IMR-90 (cell line): ENCODE data around the gene DCUN1D3. TPM values are rescaled to one million over a fixed set of nuclear protein-coding genes. Genes with fewer than 3 reads are reported as not detected.

Experiments
- ATAC-seq: fragments of 200-7000 bp; cut with Tn5 transposase; 2 replicates; pipeline ENCODE4 v1.9.1; 2020; ENCODE audit warnings: low read depth, mild to moderate bottlenecking, moderate library complexity
- BruUV-seq: library from RNA; stranded (reverse); fragments of 400-500 nt; replicated peaks from 2 replicates; lab custom pipeline; 2021; lab: Mats Ljungman, UMichigan
- CTCF ChIA-PET: fragments of 300-600 bp; formaldehyde crosslinking; extraction: SDS; loops from one replicate; lab custom pipeline; 2021; ENCODE audit warnings: antibody characterized with exemption; lab: Yijun Ruan, JAX
- POLR2A ChIA-PET: fragments of 300-600 bp; sonication (Branson Sonifier 250); formaldehyde crosslinking; loops from one replicate; lab custom pipeline; 2022; ENCODE audit warnings: antibody characterized with exemption; ENCODE audit not compliant: unreplicated experiment; lab: Charles Lee
- DNase-seq: peaks from one replicate; pipeline ENCODE4 v3.0.0; 2013
- H2AFZ ChIP-seq: replicated peaks from 2 replicates; pipeline ENCODE3; 2013; ENCODE audit warnings: low read length, mild to moderate bottlenecking; ENCODE audit not compliant: poor library complexity
- H2AK5ac ChIP-seq: 2 replicates; pipeline ENCODE4 v1.6.1; 2013; ENCODE audit warnings: low read depth, low read length, inconsistent platforms
- H2AK9ac ChIP-seq: replicated peaks from 2 replicates; pipeline ENCODE3; 2013; ENCODE audit warnings: mild to moderate bottlenecking, low read depth, low read length, moderate library complexity; ENCODE audit not compliant: poor library complexity
- H2BK120ac ChIP-seq: 2 replicates; pipeline ENCODE4 v1.6.1; 2013; ENCODE audit warnings: low read depth, low read length, inconsistent platforms
- H2BK15ac ChIP-seq: 3 replicates; pipeline ENCODE4 v1.6.1; 2013; ENCODE audit warnings: low read depth, low read length, inconsistent platforms
- H2BK20ac ChIP-seq: 2 replicates; pipeline ENCODE4 v1.6.1; 2013; ENCODE audit warnings: low read depth, mild to moderate bottlenecking, inconsistent platforms, low read length, moderate library complexity
- H2BK5ac ChIP-seq: 2 replicates; pipeline ENCODE4 v1.6.1; 2013; ENCODE audit warnings: mild to moderate bottlenecking, low read depth, low read length, inconsistent platforms; ENCODE audit not compliant: poor library complexity, severe bottlenecking
- H3K14ac ChIP-seq: replicated peaks from 2 replicates; pipeline ENCODE4 v1.6.1; 2013; ENCODE audit warnings: low read depth, low read length, inconsistent platforms
- H3K18ac ChIP-seq: 2 replicates; pipeline ENCODE4 v1.6.1; 2013; ENCODE audit warnings: low read depth, low read length, control low read depth
- H3K23ac ChIP-seq: 2 replicates; pipeline ENCODE4 v1.6.1; 2013; ENCODE audit warnings: low read depth, low read length, inconsistent platforms
- H3K27ac ChIP-seq: 2 replicates; pipeline ENCODE4 v1.5.1; 2013; ENCODE audit warnings: mild to moderate bottlenecking, control low read depth, low read length; ENCODE audit not compliant: insufficient read depth
- H3K27me3 ChIP-seq: 2 replicates; pipeline ENCODE4 v1.6.1; 2013; ENCODE audit warnings: low read length; ENCODE audit not compliant: control insufficient read depth, insufficient read depth
- H3K36me3 ChIP-seq: 2 replicates; pipeline ENCODE4 v1.6.1; 2013; ENCODE audit warnings: low read length, mixed read lengths; ENCODE audit not compliant: control insufficient read depth, insufficient read depth
- H3K4ac ChIP-seq: 2 replicates; pipeline ENCODE4 v1.6.1; 2013; ENCODE audit warnings: low read depth, low read length, inconsistent platforms
- H3K4me1 ChIP-seq: 2 replicates; pipeline ENCODE4 v1.6.1; 2013; ENCODE audit warnings: low read length, mixed read lengths; ENCODE audit not compliant: control insufficient read depth, insufficient read depth
- H3K4me2 ChIP-seq: 2 replicates; pipeline ENCODE4 v1.6.1; 2013; ENCODE audit warnings: low read depth, mild to moderate bottlenecking, control low read depth, low read length, moderate library complexity
- H3K4me3 ChIP-seq: 2 replicates; pipeline ENCODE4 v1.5.1; 2013; ENCODE audit warnings: low read depth, mild to moderate bottlenecking, control low read depth, low read length, moderate library complexity; ENCODE audit not compliant: insufficient read depth
- H3K56ac ChIP-seq: 2 replicates; pipeline ENCODE4 v1.6.1; 2013; ENCODE audit warnings: low read length, inconsistent platforms; ENCODE audit not compliant: insufficient read depth; ENCODE audit errors: extremely low read depth
- H3K79me1 ChIP-seq, 2 experiments: 2 replicates each; pipeline ENCODE4 v1.6.1; 2013; ENCODE audit warnings: low read length in 2 of 2, inconsistent platforms in 1 of 2, low read depth in 1 of 2
- H3K9ac ChIP-seq: 2 replicates; pipeline ENCODE4 v1.6.1; 2013; ENCODE audit warnings: low read depth, low read length, control low read depth
- H3K9me1 ChIP-seq: 2 replicates; pipeline ENCODE4 v1.6.1; 2013; ENCODE audit warnings: low read length, inconsistent platforms; ENCODE audit not compliant: insufficient read depth
- H3K9me3 ChIP-seq: 2 replicates; pipeline ENCODE4 v1.6.1; 2013; ENCODE audit warnings: low read length; ENCODE audit not compliant: control insufficient read depth, insufficient read depth
- H4K20me1 ChIP-seq: 2 replicates; pipeline ENCODE4 v1.6.1; 2013; ENCODE audit warnings: low read length, inconsistent platforms; ENCODE audit not compliant: insufficient read depth
- H4K5ac ChIP-seq: 2 replicates; pipeline ENCODE4 v1.6.1; 2013; ENCODE audit warnings: mild to moderate bottlenecking, low read depth, low read length, control low read depth
- H4K8ac ChIP-seq, 2 experiments: 2 replicates each; pipeline ENCODE4 v1.6.1; 2013; ENCODE audit warnings: low read depth in 2 of 2, low read length in 2 of 2, control low read depth in 1 of 2, inconsistent platforms in 1 of 2
- H4K91ac ChIP-seq: 2 replicates; pipeline ENCODE4 v1.6.1; 2013; ENCODE audit warnings: low read depth, low read length, inconsistent platforms; ENCODE audit not compliant: insufficient read depth
- BHLHE40 ChIP-seq: fragments of 150-350 bp; IDR thresholded peaks from 2 replicates; pipeline ENCODE4 v1.6.1; 2016; ENCODE audit warnings: mild to moderate bottlenecking, low read depth, low read length
- CEBPB ChIP-seq: IDR thresholded peaks from 2 replicates; pipeline ENCODE4 v1.6.1; 2012; ENCODE audit warnings: low read depth, low read length, improper control_type of control experiment
- CTCF ChIP-seq: conservative IDR thresholded peaks from 2 replicates; pipeline ENCODE4 v1.5.1; 2012; ENCODE audit warnings: mild to moderate bottlenecking, low read depth, low read length, improper control_type of control experiment
- ELK1 ChIP-seq: fragments of 150-350 bp; IDR thresholded peaks from 2 replicates; pipeline ENCODE4 v1.6.1; 2016; ENCODE audit warnings: low read depth, mild to moderate bottlenecking, low read length, moderate library complexity, borderline replicate concordance
- MAZ ChIP-seq: IDR thresholded peaks from 2 replicates; pipeline ENCODE4 v1.6.1; 2012; ENCODE audit warnings: low read depth, mild to moderate bottlenecking, low read length, improper control_type of control experiment, moderate library complexity, borderline replicate concordance
- MXI1 ChIP-seq: IDR thresholded peaks from 2 replicates; pipeline ENCODE4 v1.6.1; 2012; ENCODE audit warnings: low read depth, mild to moderate bottlenecking, low read length, moderate library complexity, borderline replicate concordance
- NFE2L2 ChIP-seq: fragments of 150-350 bp; IDR thresholded peaks from 2 replicates; pipeline ENCODE4 v1.6.1; 2016; ENCODE audit warnings: low read depth, mild to moderate bottlenecking, low read length
- POLR2A ChIP-seq: IDR thresholded peaks from 2 replicates; pipeline ENCODE4 v1.6.1; 2012; ENCODE audit warnings: mild to moderate bottlenecking, low read depth, low read length
- RCOR1 ChIP-seq: IDR thresholded peaks from 2 replicates; pipeline ENCODE4 v1.6.1; 2012; ENCODE audit warnings: mild to moderate bottlenecking, low read length, improper control_type of control experiment; ENCODE audit not compliant: insufficient replicate concordance
- RFX5 ChIP-seq: IDR thresholded peaks from 2 replicates; pipeline ENCODE4 v1.8.0; 2012; ENCODE audit warnings: low read depth, mild to moderate bottlenecking, low read length, moderate library complexity
- SMC3 ChIP-seq: fragments of 150-350 bp; IDR thresholded peaks from 2 replicates; pipeline ENCODE4 v1.6.1; 2016; ENCODE audit warnings: low read depth, mild to moderate bottlenecking, antibody characterized with exemption, low read length, moderate library complexity
- USF2 ChIP-seq: fragments of 150-350 bp; IDR thresholded peaks from 2 replicates; pipeline ENCODE4 v1.6.1; 2017; ENCODE audit warnings: mild to moderate bottlenecking, antibody characterized with exemption, low read length, low read depth
- WGBS, 2 experiments: methylation state at CpG; one replicate each; pipeline versions ENCODE4 v1.1.5 to v1.1.7; 2013; ENCODE audit warnings: missing lambda C conversion rate in 2 of 2; ENCODE audit not compliant: insufficient read length in 1 of 2; ENCODE audit errors: extremely low coverage in 2 of 2; 5-methylcytosine and 5-hydroxymethylcytosine counted together
- dilution Hi-C: fragments of 300-500 bp; cut with HindIII; formaldehyde crosslinking; loops from one replicate; pipeline ENCODE4 v1.14.3; 2018; ENCODE audit warnings: low sequenced_read_pairs; ENCODE audit not compliant: unreplicated experiment
- in situ Hi-C: fragments of 300-500 bp; cut with MboI; formaldehyde crosslinking; loops from 3 replicates; pipeline ENCODE4 v1.14.3; 2019; ENCODE audit warnings: low sequenced_read_pairs, inconsistent platforms, mixed read lengths
- intact Hi-C: fragments of 100-400 bp; cut with micrococcal nuclease; formaldehyde crosslinking; loops from 2 replicates; pipeline ENCODE4 v1.10.0; 2022
- polyA plus RNA-seq, 3 experiments: library from polyadenylated mRNA; depleted of rRNA; stranded (reverse); fragments of >200 nt; gene quantifications; 2 replicates each; pipeline ENCODE4 v1.2.3, GENCODE V29; 2012; ENCODE audit warnings: low replicate concordance in 1 of 3
- total RNA-seq: library from RNA; depleted of rRNA; stranded (reverse); fragments of >200 nt; gene quantifications from 2 replicates; pipeline ENCODE4 v1.2.3, GENCODE V29; 2012

The DCUN1D3 gene
- total and polyA plus RNA-seq, 2 of the 4 experiments (the other 2 are of a cell fraction): 8.1 to 42.3 TPM

- Histone ChIP-seq H2AFZ (no peak overlapping the region), H3K23ac (peak overlapping the region; percentile 27; the same call in 1 of the 2 replicates), H3K4me1 (peaks cover 20% of the 10 kb centered on the region), H4K8ac (peak overlapping the region in 1 of 2 experiments; percentile 64; a peak in 1 of 4 replicates), H3K9me3 (no peaks in the 10 kb centered on the region), H3K18ac (no peak overlapping the region), H2BK120ac (no peak overlapping the region), H3K36me3 (no peaks in the 10 kb centered on the region), H2AK5ac (peak overlapping the region; percentile 6; the same call in 1 of the 2 replicates), H3K9me1 (peaks cover 41% of the 10 kb centered on the region), H2BK5ac (peak overlapping the region; percentile 98), H3K4ac (peak overlapping the region; percentile 69), H2AK9ac (peak overlapping the region; percentile 7), H2BK15ac (no peak overlapping the region), H3K4me2 (no peak overlapping the region), H4K91ac (no peak overlapping the region), H3K4me3 (no peak overlapping the region), H3K79me1 (peaks cover 47 to 91% of the 10 kb centered on the region in 2 experiments), H3K56ac (no peak overlapping the region; the same call in 1 of the 2 replicates), H4K5ac (peak overlapping the region; percentile 0; the same call in 1 of the 2 replicates), H3K9ac (no peak overlapping the region), H3K27ac (no peak overlapping the region), H3K14ac (peak overlapping the region; percentile 60; the same call in 1 of the 2 replicates), H4K20me1 (peaks cover 35% of the 10 kb centered on the region), H3K27me3 (no peaks in the 10 kb centered on the region), H2BK20ac (0 out of 2 replicates have a peak overlapping the region, but pooled peaks have one; percentile 10)
- no peak for TF ChIP-seq CTCF
- no peak for TF ChIP-seq BHLHE40
- TF ChIP-seq MAZ: no peak
- no peak for TF ChIP-seq NFE2L2
- no peak for TF ChIP-seq RFX5
- no peak for TF ChIP-seq SMC3
- TF ChIP-seq ELK1: no peak
- TF ChIP-seq POLR2A: no peak
- TF ChIP-seq MXI1: no peak
- no peak for TF ChIP-seq CEBPB
- TF ChIP-seq RCOR1: no peak
- TF ChIP-seq USF2: no peak
- in situ Hi-C loops (no loop called here), dilution Hi-C loops (no loop called here), intact Hi-C loops (no loop called here)
- peak; percentile 66 for ATAC-seq
- 0% methylated on average over 1 of the region's 3 CpGs; no CpG with 5 or more reads in 1 of the 2 experiments for WGBS, 2 experiments
- BruUV-seq: no TSS peak
- CTCF ChIA-PET: interaction anchor here (0.6 to 1.1 kb wide), 2 partner anchors 12 to 47 kb away, joined by 3 read pairs; no protein-coding TSS in a partner anchor
- DNase-seq: peak; percentile 57
- POLR2A ChIA-PET: no interaction called here
Observed at GRCh38 chr16:20868890-20869289, 31.3 kb downstream of the DCUN1D3 start.
